SH-SY5Y (cell line): ENCODE data around the gene SCAF11.

ENCODE experiments used
- GATA2 ChIP-seq: IDR thresholded peaks from 2 replicates; pipeline ENCODE4 v1.6.1; 2011; ENCODE audit warnings: mild to moderate bottlenecking, low read depth, low read length
- GATA3 ChIP-seq: IDR thresholded peaks from 2 replicates; pipeline ENCODE4 v1.6.1; 2011; ENCODE audit warnings: low read depth, mild to moderate bottlenecking, low read length, moderate library complexity

DNA sequence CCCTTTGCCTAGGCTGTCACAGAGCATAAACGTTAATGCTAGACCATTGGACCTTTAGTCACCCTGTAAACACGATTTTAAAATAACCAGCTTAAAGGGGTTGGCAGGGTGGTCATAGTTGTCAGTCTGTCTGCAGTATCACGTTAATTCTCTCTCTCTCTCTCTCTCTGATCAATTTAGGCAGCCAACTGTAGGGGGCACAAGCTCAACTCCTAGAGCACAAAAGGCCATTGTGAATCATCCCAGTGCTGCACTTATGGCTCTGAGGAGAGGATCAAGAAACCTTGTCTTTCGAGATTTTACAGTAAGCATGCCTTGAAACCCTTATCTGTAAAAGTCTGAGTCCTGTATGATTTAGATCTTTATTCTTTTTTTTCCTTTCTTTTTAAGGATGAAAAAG lies 97.1 kb downstream of the SCAF11 start:
- TF ChIP-seq GATA2 (no peak), GATA3 (no peak)
